GM10266 (cell line): ENCODE results near the gene C19orf44.
"Not testable (repeated sequence)": the region's sequence is repeated elsewhere in the genome, so short reads cannot be mapped to it uniquely, and the experiment has no call there.

Source experiments
- DNase-seq: peaks from one replicate; pipeline ENCODE4 v3.0.0; 2012; ENCODE audit errors: extremely low spot score
- CTCF ChIP-seq: IDR thresholded peaks from 2 replicates; pipeline ENCODE4 v1.5.1; 2012; ENCODE audit warnings: mild to moderate bottlenecking, low read depth; ENCODE audit not compliant: control insufficient read depth, insufficient read depth; ENCODE audit errors: missing control alignments

Gene C19orf44

GRCh38 chr19:16461630-16462051 is 34.6 kb upstream of the C19orf44 start:
- no peak for DNase-seq
- no peak for TF ChIP-seq CTCF

DNA sequence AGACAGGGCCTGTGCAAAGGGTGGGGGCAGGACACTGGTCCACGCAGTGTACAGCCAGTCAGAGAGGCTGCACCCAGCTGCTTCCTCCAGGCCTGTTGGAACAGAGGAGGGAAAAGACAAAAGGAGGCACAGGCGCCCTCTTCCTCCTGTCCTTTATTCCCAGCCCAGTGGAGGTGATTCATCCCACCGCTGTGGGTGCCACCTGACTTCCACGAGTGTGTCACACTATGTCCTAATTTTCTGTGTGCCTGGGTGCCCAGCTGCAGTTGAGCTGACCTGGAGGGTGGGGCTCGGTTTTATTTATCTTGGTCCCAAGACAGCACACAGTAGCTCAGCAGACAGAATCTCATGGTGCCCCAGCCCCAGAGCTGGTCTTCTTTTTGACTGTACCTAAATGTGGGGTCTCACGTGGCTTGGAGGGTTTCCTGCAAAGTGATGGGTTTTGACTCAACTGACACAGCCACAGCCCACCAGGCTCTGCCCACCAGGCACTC is 33.4 kb upstream of the C19orf44 start:
- no peak for TF ChIP-seq CTCF
- no peak for DNase-seq

- no peak for TF ChIP-seq CTCF
- DNase-seq, result no peak
Observed at GRCh38 chr19:16463341-16463990, 32.7 kb upstream of the C19orf44 start.

- TF ChIP-seq CTCF, result no peak
- no peak for DNase-seq
Observed at GRCh38 chr19:16463991-16464575, 32.1 kb upstream of the C19orf44 start.

GRCh38 chr19:16465239-16465638 is 31.0 kb upstream of the C19orf44 start:
- TF ChIP-seq CTCF, result no peak
- no peak for DNase-seq

GRCh38 chr19:16466802-16467427 is 29.3 kb upstream of the C19orf44 start:
- not testable (repeated sequence) for DNase-seq

GRCh38 chr19:16467581-16467980 is 28.6 kb upstream of the C19orf44 start:
- no peak for DNase-seq
- no peak for TF ChIP-seq CTCF
